Rectal smooth muscle tissue (tissue), 1 donor: ENCODE results near the gene CEP131.
"Not testable (repeated sequence)": the region's sequence is repeated elsewhere in the genome, so short reads cannot be mapped to it uniquely, and the experiment has no call there.

Source experiments
- H3K27ac ChIP-seq: one replicate; pipeline ENCODE4 v1.7.0; 2013; ENCODE audit warnings: low read depth, low read length, inconsistent platforms
- H3K27me3 ChIP-seq: one replicate; pipeline ENCODE4 v1.7.0; 2013; ENCODE audit warnings: low read length; ENCODE audit not compliant: control insufficient read depth, insufficient read depth
- H3K36me3 ChIP-seq: one replicate; pipeline ENCODE4 v1.7.0; 2013; ENCODE audit warnings: low read length; ENCODE audit not compliant: control insufficient read depth, insufficient read depth
- H3K4me1 ChIP-seq: one replicate; pipeline ENCODE4 v1.7.0; 2013; ENCODE audit warnings: low read length; ENCODE audit not compliant: control insufficient read depth, insufficient read depth
- H3K4me3 ChIP-seq: one replicate; pipeline ENCODE4 v1.7.0; 2013; ENCODE audit warnings: low read length
- H3K9ac ChIP-seq: one replicate; pipeline ENCODE4 v1.7.0; 2013; ENCODE audit warnings: low read length

The CEP131 gene

DNA sequence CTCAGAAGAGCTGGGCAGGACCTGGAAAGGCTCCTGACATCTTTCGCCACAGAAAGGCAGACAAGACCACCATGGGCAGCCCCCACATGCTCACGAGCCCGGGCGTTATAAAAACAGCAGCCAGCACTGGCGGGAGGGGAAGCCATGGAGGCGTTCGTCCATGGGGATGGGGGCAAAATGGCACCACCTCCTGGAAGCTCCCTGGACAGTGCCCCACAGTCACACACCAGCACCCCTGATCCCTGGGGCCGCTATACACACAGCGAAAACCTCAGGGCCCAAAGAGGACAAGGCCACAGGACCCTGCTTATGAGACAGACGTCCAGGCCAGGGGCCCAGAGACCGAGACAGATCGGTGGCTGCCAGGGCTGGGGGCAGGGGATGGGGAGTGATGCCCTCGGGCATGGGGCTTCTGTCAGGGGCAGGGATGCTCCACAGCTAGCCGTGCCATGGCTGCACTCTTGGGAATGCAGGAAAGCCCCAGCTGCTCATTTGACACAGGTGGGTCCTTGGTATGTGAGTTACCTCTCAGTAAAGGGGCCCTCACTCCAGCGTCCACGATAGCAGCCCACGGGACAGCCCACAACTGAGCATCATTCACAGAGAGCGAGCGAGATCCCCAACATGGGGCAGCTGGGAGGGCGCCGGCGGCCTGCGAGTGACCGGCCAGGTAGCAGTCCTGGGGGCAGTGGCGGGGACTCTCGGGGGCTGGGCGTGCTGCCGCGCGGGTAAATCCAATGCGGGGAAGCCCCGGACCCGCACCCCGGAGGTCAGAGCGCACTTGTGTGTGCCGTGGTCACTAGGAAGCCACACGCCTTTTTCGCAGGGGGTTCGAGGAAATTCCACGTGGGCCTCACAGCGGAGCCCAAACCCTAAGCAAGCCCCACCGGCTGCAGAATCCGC is 63.8 kb downstream of the CEP131 start:
- no peaks in the 10 kb centered on the region for H3K36me3 ChIP-seq
- H3K4me3 ChIP-seq: no peak overlapping the region
- H3K9ac ChIP-seq: no peak overlapping the region
- no peak overlapping the region for H3K27ac ChIP-seq
- H3K4me1 ChIP-seq: no peaks in the 10 kb centered on the region
- H3K27me3 ChIP-seq: peaks cover 7% of the 10 kb centered on the region

DNA sequence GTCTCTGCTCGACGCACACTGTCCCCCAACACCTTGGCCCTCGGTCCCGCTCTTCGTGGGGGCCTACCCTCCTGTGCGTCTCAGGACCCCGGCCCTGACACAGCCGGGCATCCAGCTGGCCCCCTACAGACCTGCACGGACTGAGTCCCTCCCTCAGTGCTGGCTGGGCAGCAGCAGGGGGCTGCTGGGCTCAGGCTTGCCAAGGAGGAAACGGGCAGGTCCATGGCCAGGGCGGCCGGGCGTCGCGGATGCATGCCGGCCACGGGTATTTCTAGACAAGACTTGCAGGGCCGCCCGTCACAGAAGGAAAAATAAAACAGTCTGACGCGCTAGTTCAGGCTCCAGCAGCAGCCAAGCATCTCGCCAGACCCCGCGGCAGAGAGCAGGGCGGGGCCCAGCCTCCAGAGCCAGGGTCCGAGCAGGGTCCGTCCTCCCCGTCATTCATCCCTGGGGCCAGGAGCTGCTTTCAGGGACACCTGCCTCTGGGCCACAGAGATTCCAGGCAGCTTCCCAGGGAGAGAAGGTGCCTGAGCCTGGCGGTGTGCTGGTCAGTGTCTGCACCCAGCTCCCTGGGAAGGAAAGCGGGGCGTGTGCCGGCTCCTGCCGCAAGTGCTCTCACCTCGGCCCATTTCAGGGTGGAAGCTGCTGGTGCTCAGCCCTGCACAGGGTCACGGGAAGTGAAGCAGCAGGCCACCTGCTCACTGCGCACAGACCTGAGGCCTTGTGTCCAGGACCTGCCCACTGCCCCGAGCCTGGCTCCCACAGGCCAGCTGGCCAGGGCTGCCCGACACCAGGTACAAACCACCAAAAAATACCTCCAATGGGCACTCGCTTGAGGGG is 64.7 kb downstream of the CEP131 start:
- Histone ChIP-seq H3K36me3 (no peaks in the 10 kb centered on the region), H3K27ac (no peak overlapping the region), H3K4me1 (no peaks in the 10 kb centered on the region), H3K9ac (no peak overlapping the region), H3K4me3 (no peak overlapping the region), H3K27me3 (peaks cover 5% of the 10 kb centered on the region)

DNA sequence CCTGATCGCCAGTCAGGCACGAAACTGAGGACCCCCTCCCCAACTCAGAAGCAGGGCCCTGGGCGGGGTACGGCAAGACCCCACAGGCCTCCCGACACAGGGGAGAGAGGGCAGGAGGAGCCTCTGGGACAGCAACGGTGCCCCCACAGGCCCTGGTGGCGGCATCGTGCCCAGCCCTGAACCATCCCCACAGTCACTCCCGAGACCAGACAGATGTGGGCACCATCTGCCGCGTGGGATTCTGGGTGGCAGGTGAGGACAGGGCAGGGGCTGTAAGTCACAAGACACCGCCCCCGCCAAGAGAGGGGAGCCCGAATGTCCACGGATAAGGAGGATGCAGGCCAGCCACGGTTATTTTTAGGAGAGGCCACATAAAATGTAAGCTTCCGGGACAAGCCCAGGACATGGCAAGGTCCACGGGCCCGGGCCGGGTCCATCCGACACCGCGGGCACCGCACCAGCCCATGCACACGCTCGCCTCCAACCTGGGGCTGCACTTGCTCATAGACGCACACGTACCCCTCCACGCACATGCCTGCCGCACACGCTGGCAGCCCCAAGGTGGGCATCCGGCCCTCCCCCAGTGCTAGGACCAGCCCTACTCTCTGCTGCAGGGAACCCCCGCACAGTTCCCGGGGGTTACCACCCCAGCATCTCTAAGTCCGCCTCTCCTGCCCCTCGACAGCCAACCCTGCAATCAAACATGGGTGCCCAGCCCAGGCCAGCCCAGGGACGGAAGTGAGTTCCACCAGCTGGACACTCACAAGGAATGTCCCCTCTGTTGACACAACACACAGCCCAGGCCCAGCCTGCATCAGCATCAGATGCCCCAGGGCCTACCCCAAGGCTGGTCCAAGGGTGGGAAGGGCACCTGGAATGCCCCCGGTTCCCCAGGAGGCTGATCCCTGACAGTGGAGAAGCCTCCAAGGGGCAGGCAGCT is 65.6 kb downstream of the CEP131 start:
- no peaks in the 10 kb centered on the region for H3K27me3 ChIP-seq
- H3K4me1 ChIP-seq: no peaks in the 10 kb centered on the region
- H3K9ac ChIP-seq: no peak overlapping the region
- H3K27ac ChIP-seq: no peak overlapping the region
- no peaks in the 10 kb centered on the region for H3K36me3 ChIP-seq
- H3K4me3 ChIP-seq: no peak overlapping the region

DNA sequence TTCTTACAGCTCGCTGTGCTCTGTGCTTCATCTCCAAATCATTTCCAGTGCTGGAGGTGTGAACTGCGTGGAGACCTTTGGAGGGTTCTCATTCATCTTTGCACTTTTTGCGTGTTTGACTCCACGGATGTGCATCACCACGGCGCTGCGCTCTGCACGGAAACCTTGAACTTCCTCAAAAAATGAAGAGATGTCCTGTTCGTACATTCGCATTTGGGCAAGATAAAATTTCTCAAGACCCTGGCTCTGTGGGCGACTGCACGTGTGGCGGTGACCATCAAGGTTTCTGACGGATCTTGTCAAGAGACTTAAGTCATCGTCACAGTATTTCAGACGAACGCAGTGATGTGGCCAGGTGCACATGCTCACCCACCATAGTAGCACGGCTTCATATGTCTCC is 67.8 kb downstream of the CEP131 start:
- no peak overlapping the region for H3K9ac ChIP-seq
- H3K36me3 ChIP-seq: no peaks in the 10 kb centered on the region
- H3K27me3 ChIP-seq: no peaks in the 10 kb centered on the region
- no peak overlapping the region for H3K27ac ChIP-seq
- H3K4me3 ChIP-seq: no peak overlapping the region
- no peaks in the 10 kb centered on the region for H3K4me1 ChIP-seq

DNA sequence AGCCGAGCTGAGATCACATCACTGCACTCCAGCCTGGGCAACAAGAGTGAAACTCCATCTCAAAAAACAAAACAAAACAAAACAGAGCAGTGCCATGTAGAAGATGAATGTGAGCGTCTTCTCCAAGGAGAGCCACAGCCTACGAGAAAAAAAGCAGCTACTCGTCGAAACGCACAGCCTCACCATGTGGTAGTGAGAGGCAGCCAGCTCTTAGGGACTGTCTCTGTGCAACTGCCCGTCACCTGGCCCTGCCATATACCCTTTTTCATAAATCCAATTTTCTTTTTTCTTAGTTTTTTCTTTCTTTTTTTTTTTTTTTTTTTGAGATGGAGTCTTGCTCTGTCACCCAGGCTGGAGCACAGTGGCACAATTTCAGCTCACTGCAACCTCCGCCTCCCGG is 68.7 kb downstream of the CEP131 start:
- H3K27ac ChIP-seq: not testable (repeated sequence)

DNA sequence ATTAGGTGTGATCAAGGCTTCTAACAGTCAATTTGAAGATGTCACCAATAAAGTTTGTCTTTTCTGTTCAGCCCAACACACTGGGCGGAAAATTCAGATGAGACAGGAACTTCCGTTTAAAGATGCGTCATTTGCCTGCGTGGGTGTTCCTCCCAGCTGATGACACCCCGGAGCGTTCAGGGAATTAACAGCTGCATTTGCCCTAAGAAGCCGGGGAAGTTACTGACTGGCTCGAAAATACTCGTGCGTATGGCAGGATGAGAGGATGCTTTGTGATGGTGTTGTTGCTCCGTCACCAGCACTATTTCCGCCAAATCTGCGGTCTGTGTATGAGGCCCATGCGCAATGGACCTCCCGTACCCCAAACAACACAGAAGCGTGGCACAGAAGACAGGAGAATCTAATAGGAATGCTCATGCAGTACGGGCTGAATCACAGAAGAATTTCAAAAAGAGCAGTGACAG is 69.4 kb downstream of the CEP131 start:
- H3K27ac ChIP-seq: no peak overlapping the region

More for the DNA sequence above, 68.7 kb downstream of the CEP131 start:
- not testable (repeated sequence) for H3K4me1 ChIP-seq, H3K4me3 ChIP-seq, H3K9ac ChIP-seq, H3K36me3 ChIP-seq, H3K27me3 ChIP-seq

DNA sequence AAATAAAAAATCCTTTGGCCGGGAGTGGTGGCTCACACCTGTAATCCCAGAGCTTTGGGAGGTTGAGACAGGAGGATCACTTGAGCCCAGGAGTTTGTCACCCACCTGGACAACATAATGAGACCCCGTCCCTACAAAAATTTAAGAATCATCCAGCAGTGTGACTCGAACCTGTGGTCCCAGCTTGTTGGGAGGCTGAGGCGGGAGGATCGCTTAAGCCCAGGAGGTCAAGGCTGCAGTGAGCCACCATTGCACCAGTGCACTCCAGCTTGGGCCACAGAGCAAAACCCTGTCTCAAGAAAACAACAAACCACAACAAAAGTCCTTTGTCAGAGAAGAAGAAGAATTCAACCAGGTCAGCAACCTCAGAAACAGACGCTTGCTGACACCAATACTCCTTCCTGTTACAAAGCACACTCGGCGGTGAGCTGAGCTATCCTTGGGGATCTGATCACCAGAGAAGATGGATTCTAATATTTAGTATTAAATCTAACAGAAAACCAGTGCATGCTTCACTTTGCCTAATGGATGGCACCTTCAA is 70.4 kb downstream of the CEP131 start:
- Histone ChIP-seq H3K27me3 (no peaks in the 10 kb centered on the region), H3K9ac (no peak overlapping the region), H3K4me3 (no peak overlapping the region), H3K27ac (no peak overlapping the region), H3K36me3 (no peaks in the 10 kb centered on the region), H3K4me1 (no peaks in the 10 kb centered on the region)

More for the DNA sequence above, 69.4 kb downstream of the CEP131 start:
- no peak overlapping the region for H3K4me3 ChIP-seq
- H3K4me1 ChIP-seq: no peaks in the 10 kb centered on the region
- H3K9ac ChIP-seq: no peak overlapping the region
- H3K36me3 ChIP-seq: no peaks in the 10 kb centered on the region
- H3K27me3 ChIP-seq: no peaks in the 10 kb centered on the region

DNA sequence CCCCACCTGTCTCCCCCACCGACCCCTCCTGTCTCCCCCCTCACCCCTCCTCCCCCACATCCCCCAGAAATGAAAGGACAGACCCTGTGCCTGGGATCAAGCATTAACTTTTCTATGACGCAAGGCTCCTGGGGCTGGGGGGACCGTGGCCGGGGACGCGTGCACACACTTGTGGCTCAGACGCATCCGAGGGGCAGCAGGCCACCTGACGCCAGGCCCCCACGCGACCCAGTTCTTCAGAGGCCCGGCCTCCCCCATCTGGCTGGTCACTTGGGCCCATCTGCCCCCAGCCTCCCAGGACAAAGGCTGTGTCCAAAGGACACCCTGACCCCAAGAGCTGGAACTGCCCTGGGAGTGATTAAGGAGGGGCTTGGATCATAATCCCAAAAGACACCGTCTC is 71.5 kb downstream of the CEP131 start:
- H3K27me3 ChIP-seq: no peaks in the 10 kb centered on the region
- H3K4me3 ChIP-seq: no peak overlapping the region
- H3K27ac ChIP-seq: no peak overlapping the region
- no peaks in the 10 kb centered on the region for H3K36me3 ChIP-seq
- no peaks in the 10 kb centered on the region for H3K4me1 ChIP-seq
- H3K9ac ChIP-seq: no peak overlapping the region

DNA sequence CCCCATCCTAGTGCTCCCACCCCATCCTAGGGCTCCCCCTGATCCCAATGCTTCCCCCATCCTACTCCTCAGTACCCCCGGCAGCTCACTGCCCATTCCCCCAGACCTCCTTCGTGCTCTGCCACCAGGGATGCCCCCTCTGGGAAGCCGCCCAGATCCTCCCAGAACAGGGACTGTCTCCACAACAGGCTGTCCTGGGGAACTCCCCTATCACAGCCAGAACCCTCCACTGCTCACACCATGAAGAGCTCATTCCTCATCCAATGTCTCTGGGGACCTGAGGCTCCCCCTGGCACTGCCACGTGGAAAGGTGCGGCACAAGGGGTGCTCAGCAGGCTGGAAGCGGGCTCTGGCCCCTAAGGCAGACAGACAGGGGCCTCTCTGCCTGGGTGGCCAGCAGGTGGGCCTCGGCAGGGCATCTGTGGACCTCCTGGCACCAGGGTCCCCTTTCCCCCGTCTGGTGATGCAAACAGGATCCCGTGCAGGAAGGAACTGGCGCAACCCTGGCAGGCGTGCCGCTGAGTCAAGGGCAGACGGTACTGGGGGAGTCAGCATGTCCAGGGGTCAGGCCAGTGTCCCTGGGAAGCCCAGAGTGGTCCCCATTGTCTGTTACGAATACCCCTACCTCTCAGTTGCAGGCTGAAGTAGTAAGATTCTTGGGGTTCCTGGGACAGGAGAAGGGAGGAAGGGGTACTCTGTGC is 72.2 kb downstream of the CEP131 start:
- Histone ChIP-seq H3K27me3 (no peaks in the 10 kb centered on the region), H3K4me1 (no peaks in the 10 kb centered on the region), H3K4me3 (no peak overlapping the region), H3K27ac (no peak overlapping the region), H3K36me3 (no peaks in the 10 kb centered on the region), H3K9ac (no peak overlapping the region)

DNA sequence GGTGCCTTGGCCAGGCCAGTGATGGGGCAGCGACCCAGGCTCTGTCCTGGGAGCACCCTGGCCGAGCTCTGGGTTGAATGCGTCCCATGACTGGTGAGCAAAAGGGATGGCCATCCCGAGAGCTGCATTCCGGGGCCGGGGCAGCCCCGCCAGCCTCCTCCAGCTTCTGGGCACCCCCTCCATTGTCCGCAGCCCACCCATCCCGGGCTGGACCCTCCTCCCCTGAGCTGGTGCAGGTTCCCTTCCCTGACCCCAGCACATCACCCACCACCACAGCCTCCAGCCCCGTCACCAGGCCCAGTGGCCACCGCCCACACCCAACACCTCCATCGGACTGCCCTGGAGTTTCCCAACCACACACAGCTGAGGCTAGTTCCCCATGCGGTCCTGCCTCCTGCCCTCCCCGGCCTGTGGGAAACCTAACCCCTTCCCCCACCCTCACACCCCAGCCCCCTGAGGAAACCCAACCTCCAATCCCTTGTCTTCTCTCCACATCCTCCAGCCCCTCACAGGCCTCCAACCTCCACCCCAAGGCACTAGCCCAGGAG is 73.7 kb downstream of the CEP131 start:
- Histone ChIP-seq H3K27ac (no peak overlapping the region), H3K36me3 (no peaks in the 10 kb centered on the region), H3K9ac (no peak overlapping the region), H3K27me3 (no peaks in the 10 kb centered on the region), H3K4me3 (no peak overlapping the region), H3K4me1 (no peaks in the 10 kb centered on the region)

DNA sequence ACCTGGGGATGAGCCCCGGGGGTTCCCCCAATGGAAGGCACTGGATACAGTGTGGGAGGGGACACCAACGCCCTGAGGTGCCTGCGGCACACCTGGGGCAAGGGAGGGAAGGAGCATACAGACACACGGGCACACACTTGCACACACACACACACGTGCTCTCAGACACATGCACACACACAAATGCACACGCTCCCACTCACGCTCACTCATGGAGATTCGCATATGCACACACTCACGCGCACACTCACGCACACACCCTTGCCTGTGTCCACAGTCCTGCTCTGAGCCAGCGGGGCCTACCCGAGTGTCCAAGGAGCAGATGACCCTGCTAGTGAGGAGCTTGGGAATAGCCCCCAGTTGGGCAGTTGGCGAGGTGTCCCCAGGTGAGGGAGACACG is 74.2 kb downstream of the CEP131 start:
- Histone ChIP-seq H3K9ac (no peak overlapping the region), H3K4me1 (no peaks in the 10 kb centered on the region), H3K27me3 (no peaks in the 10 kb centered on the region), H3K27ac (no peak overlapping the region), H3K4me3 (no peak overlapping the region), H3K36me3 (no peaks in the 10 kb centered on the region)
